Upper lobe of right lung (tissue), 1 donor: ENCODE data around the gene TENM3. TPM values are rescaled to one million over a fixed set of nuclear protein-coding genes. Genes with fewer than 3 reads are reported as not detected.
A peak's percentile ranks its signal among the peaks of the same experiment; 100 is the strongest.

Experiments used
- ATAC-seq: fragments of 200-7000 bp; cut with Tn5 transposase; one replicate; pipeline ENCODE4 v1.9.1; 2020; ENCODE audit warnings: mild to moderate bottlenecking, moderate library complexity
- DNase-seq: peaks from one replicate; pipeline ENCODE4 v3.0.0-alpha.2; 2020
- H3K27ac ChIP-seq: fragments of 200-600 bp; one replicate; pipeline ENCODE4 v1.8.0; 2022
- H3K27me3 ChIP-seq: fragments of 200-600 bp; one replicate; pipeline ENCODE4 v1.8.0; 2022; ENCODE audit warnings: mild to moderate bottlenecking
- H3K36me3 ChIP-seq: fragments of 200-600 bp; one replicate; pipeline ENCODE4 v1.8.0; 2022
- H3K4me1 ChIP-seq: fragments of 200-600 bp; one replicate; pipeline ENCODE4 v1.8.0; 2022
- H3K4me3 ChIP-seq: fragments of 200-600 bp; one replicate; pipeline ENCODE4 v1.8.0; 2022; ENCODE audit warnings: mild to moderate bottlenecking
- H3K9me3 ChIP-seq: fragments of 200-600 bp; one replicate; pipeline ENCODE4 v1.8.0; 2022
- CTCF ChIP-seq: fragments of 200-600 bp; IDR thresholded peaks from one replicate; pipeline ENCODE4 v1.8.0; 2022; ENCODE audit warnings: antibody characterized with exemption
- intact Hi-C: fragments of 100-400 bp; cut with DNase I; formaldehyde crosslinking; loops from one replicate; pipeline ENCODE4 v1.11.0; 2022
- total RNA-seq: library from RNA; stranded (reverse); fragmentation: NEBNext Ultra II Directional; extraction: Animal tissue kit (Norgen Biotek cat#: 25700); gene quantifications from one replicate; pipeline ENCODE4 v1.2.1, GENCODE V29; 2021
- donor health status: DM: no; HTN: yes; CAD: no; lungs with severe emphysema.

TENM3 gene
- total RNA-seq, 1 donor from 2014 or later = 5.6 TPM

- Histone ChIP-seq H3K9me3 (no peaks in the 10 kb centered on the region), H3K4me1 (no peaks in the 10 kb centered on the region), H3K4me3 (no peak overlapping the region), H3K27me3 (no peaks in the 10 kb centered on the region), H3K36me3 (no peaks in the 10 kb centered on the region), H3K27ac (no peak overlapping the region)
- no peak for ATAC-seq
- TF ChIP-seq CTCF = no peak
- intact Hi-C loops = no loop called here
- DNase-seq = no peak
Observed at GRCh38 chr4:182346675-182347375, 103.6 kb downstream of the TENM3 start.

GRCh38 chr4:182348779-182349326 lies 105.7 kb downstream of the TENM3 start:
- no peaks in the 10 kb centered on the region for H3K36me3 ChIP-seq
- TF ChIP-seq CTCF = no peak
- DNase-seq = no peak
- H3K4me1 ChIP-seq = no peaks in the 10 kb centered on the region
- H3K27me3 ChIP-seq = no peaks in the 10 kb centered on the region
- no peaks in the 10 kb centered on the region for H3K9me3 ChIP-seq
- H3K4me3 ChIP-seq = no peak overlapping the region
- peak; percentile 42 for ATAC-seq
- no peak overlapping the region for H3K27ac ChIP-seq
- intact Hi-C loops = no loop called here

- no peak for ATAC-seq
- no peaks in the 10 kb centered on the region for H3K4me1 ChIP-seq
- H3K9me3 ChIP-seq = no peaks in the 10 kb centered on the region
- intact Hi-C loops = no loop called here
- H3K27ac ChIP-seq = no peak overlapping the region
- TF ChIP-seq CTCF = no peak
- no peak overlapping the region for H3K4me3 ChIP-seq
- H3K27me3 ChIP-seq = no peaks in the 10 kb centered on the region
- DNase-seq = no peak
- H3K36me3 ChIP-seq = no peaks in the 10 kb centered on the region
Observed at GRCh38 chr4:182350041-182350440, 106.8 kb downstream of the TENM3 start.

GRCh38 chr4:182351485-182351884 lies 108.3 kb downstream of the TENM3 start:
- no peak for ATAC-seq

GRCh38 chr4:182354106-182354505 lies 110.9 kb downstream of the TENM3 start:
- Histone ChIP-seq H3K27me3 (no peaks in the 10 kb centered on the region), H3K4me1 (no peaks in the 10 kb centered on the region), H3K9me3 (no peaks in the 10 kb centered on the region), H3K4me3 (no peak overlapping the region), H3K27ac (no peak overlapping the region), H3K36me3 (no peaks in the 10 kb centered on the region)
- TF ChIP-seq CTCF = no peak
- DNase-seq = no peak
- intact Hi-C loops = no loop called here
- no peak for ATAC-seq

More at GRCh38 chr4:182351485-182351884, 108.3 kb downstream of the TENM3 start:
- H3K27ac ChIP-seq = no peak overlapping the region
- intact Hi-C loops = no loop called here
- TF ChIP-seq CTCF = no peak
- DNase-seq = no peak
- no peaks in the 10 kb centered on the region for H3K9me3 ChIP-seq
- no peak overlapping the region for H3K4me3 ChIP-seq
- no peaks in the 10 kb centered on the region for H3K4me1 ChIP-seq
- H3K27me3 ChIP-seq = no peaks in the 10 kb centered on the region
- H3K36me3 ChIP-seq = no peaks in the 10 kb centered on the region
